GM23338 (cell line): ENCODE measurements around the gene RIC8B. TPM values are rescaled to one million over a fixed set of nuclear protein-coding genes. Genes with fewer than 3 reads are reported as not detected.

Experiments used
- ATAC-seq: fragments of 200-7000 bp; cut with Tn5 transposase; 3 replicates; pipeline ENCODE4 v1.9.1; 2020
- DNase-seq: peaks from one replicate; pipeline ENCODE4 v3.0.0-alpha.2; 2015; ENCODE audit warnings: low spot score
- H2AFZ ChIP-seq: fragments of 200-600 bp; sonication (generic); 2 replicates; pipeline ENCODE4 v1.8.0; 2016; ENCODE audit warnings: antibody characterized with exemption, mild to moderate bottlenecking, moderate library complexity
- H3F3A ChIP-seq: fragments of 200-600 bp; sonication (generic); replicated peaks from 2 replicates; pipeline ENCODE4 v1.8.0; 2017; ENCODE audit warnings: antibody characterized with exemption, mixed run types, low read depth
- H3K27ac ChIP-seq: fragments of 200-600 bp; sonication (generic); 2 replicates; pipeline ENCODE4 v1.6.1; 2016; ENCODE audit warnings: low read depth
- H3K27me3 ChIP-seq: fragments of 200-600 bp; sonication (generic); 2 replicates; pipeline ENCODE4 v1.8.0; 2016; ENCODE audit warnings: mild to moderate bottlenecking, mixed run types, moderate library complexity; ENCODE audit not compliant: insufficient read depth
- H3K36me3 ChIP-seq: fragments of 200-600 bp; sonication (generic); 2 replicates; pipeline ENCODE4 v1.8.0; 2016; ENCODE audit warnings: mild to moderate bottlenecking; ENCODE audit not compliant: insufficient read depth
- H3K4me1 ChIP-seq: fragments of 200-600 bp; sonication (generic); 2 replicates; pipeline ENCODE4 v1.8.0; 2016; ENCODE audit warnings: mild to moderate bottlenecking, moderate library complexity; ENCODE audit not compliant: insufficient read depth
- H3K4me2 ChIP-seq: fragments of 200-600 bp; sonication (generic); 2 replicates; pipeline ENCODE4 v1.7.1; 2017; ENCODE audit warnings: mixed run types
- H3K4me3 ChIP-seq: fragments of 200-600 bp; sonication (generic); 2 replicates; pipeline ENCODE4 v1.6.1; 2016; ENCODE audit warnings: mixed run types
- H3K79me2 ChIP-seq: fragments of 200-600 bp; sonication (generic); replicated peaks from 2 replicates; pipeline ENCODE4 v1.8.0; 2017; ENCODE audit warnings: mild to moderate bottlenecking; ENCODE audit not compliant: insufficient read depth
- H3K9me2 ChIP-seq: fragments of 200-600 bp; sonication (generic); 2 replicates; pipeline ENCODE4 v1.8.0; 2017; ENCODE audit not compliant: insufficient read depth
- H4K20me1 ChIP-seq: fragments of 200-600 bp; sonication (generic); replicated peaks from 2 replicates; pipeline ENCODE4 v1.8.0; 2017; ENCODE audit warnings: mild to moderate bottlenecking; ENCODE audit not compliant: insufficient read depth
- H3K27ac Mint-ChIP-seq: 2 replicates; pipeline ENCODE4 v1.8.0; 2020; ENCODE audit warnings: inconsistent platforms, mild to moderate bottlenecking, moderate library complexity, mixed read lengths
- H3K27me3 Mint-ChIP-seq: 3 replicates; pipeline ENCODE4 v1.8.0; 2022; ENCODE audit warnings: low read depth, mild to moderate bottlenecking, moderate library complexity, mixed read lengths, inconsistent platforms; ENCODE audit not compliant: insufficient read depth, poor library complexity
- H3K36me3 Mint-ChIP-seq: 3 replicates; pipeline ENCODE4 v1.8.0; 2021; ENCODE audit warnings: low read depth, mild to moderate bottlenecking, inconsistent platforms, moderate library complexity, mixed read lengths
- H3K4me1 Mint-ChIP-seq: 3 replicates; pipeline ENCODE4 v1.8.0; 2020; ENCODE audit warnings: mild to moderate bottlenecking, inconsistent platforms, mixed read lengths
- H3K4me3 Mint-ChIP-seq: 3 replicates; pipeline ENCODE4 v1.8.0; 2021; ENCODE audit warnings: moderate library complexity, mild to moderate bottlenecking, inconsistent platforms, mixed read lengths
- H3K9me3 Mint-ChIP-seq: 3 replicates; pipeline ENCODE4 v1.8.0; 2020; ENCODE audit warnings: moderate library complexity, mild to moderate bottlenecking, inconsistent platforms, mixed read lengths
- CREB1 ChIP-seq: fragments of 250-450 bp; sonication (Bioruptor Pico); IDR thresholded peaks from 2 replicates; pipeline ENCODE4 v1.5.0; 2020; ENCODE audit warnings: low read depth, mild to moderate bottlenecking, moderate library complexity
- EZH2 ChIP-seq: fragments of 200-600 bp; sonication (generic); IDR thresholded peaks from one replicate; pipeline ENCODE4 v1.8.0; 2017; ENCODE audit warnings: antibody characterized with exemption, mild to moderate bottlenecking, low read depth; ENCODE audit not compliant: unreplicated experiment
- EZH2phosphoT487 ChIP-seq: fragments of 200-600 bp; sonication (generic); IDR thresholded peaks from one replicate; pipeline ENCODE4 v1.8.1; 2018; ENCODE audit warnings: antibody characterized with exemption; ENCODE audit not compliant: unreplicated experiment
- JUNB ChIP-seq: IDR thresholded peaks from one replicate; pipeline ENCODE4 v1.6.1; 2016; ENCODE audit warnings: antibody characterized with exemption; ENCODE audit not compliant: unreplicated experiment
- NANOG ChIP-seq: IDR thresholded peaks from 2 replicates; pipeline ENCODE4 v1.6.1; 2016; ENCODE audit warnings: antibody characterized with exemption, borderline replicate concordance
- POLR2AphosphoS5 ChIP-seq: IDR thresholded peaks from 2 replicates; pipeline ENCODE4 v1.6.1; 2016; ENCODE audit warnings: antibody characterized with exemption, low read depth
- STAT1 ChIP-seq: IDR thresholded peaks from one replicate; pipeline ENCODE4 v1.6.1; 2016; ENCODE audit warnings: antibody characterized with exemption; ENCODE audit not compliant: unreplicated experiment
- ZNF114 ChIP-seq: fragments of 250-450 bp; sonication (Bioruptor Pico); IDR thresholded peaks from 2 replicates; pipeline ENCODE4 v1.5.0; 2020; ENCODE audit warnings: mild to moderate bottlenecking, moderate library complexity
- long read RNA-seq: library from polyadenylated mRNA; unstranded; transcript quantifications from one replicate; pipeline ENCODE4 v2.0.0, GENCODE V29; 2020; ENCODE audit not compliant: unreplicated experiment
- polyA plus RNA-seq: library from polyadenylated mRNA; unstranded; fragments of >200 nt; fragmentation: Nextera tagmentation; extraction: Ambion mirVana; gene quantifications from 2 replicates; pipeline ENCODE4 v1.2.1, GENCODE V29; 2016
- total RNA-seq: library from RNA; depleted of rRNA; stranded (reverse); fragments of >200 nt; shearing (Covaris generic); gene quantifications from 2 replicates; pipeline ENCODE4 v1.2.3, GENCODE V29; 2014; rRNA removed
- TF ChIP-seq, protein P1 (sequence below): IDR thresholded peaks from 2 replicates; pipeline ENCODE4 v1.6.1; 2016; ENCODE audit warnings: antibody characterized with exemption
- TF ChIP-seq, protein P2 (sequence below): fragments of 250-450 bp; sonication (Bioruptor Pico); IDR thresholded peaks from 2 replicates; pipeline ENCODE4 v1.5.0; 2020; ENCODE audit warnings: mild to moderate bottlenecking, moderate library complexity
- TF ChIP-seq, protein P3 (sequence below): IDR thresholded peaks from one replicate; pipeline ENCODE4 v1.6.1; 2018; ENCODE audit warnings: antibody characterized with exemption; ENCODE audit not compliant: unreplicated experiment

Gene RIC8B, protein sequence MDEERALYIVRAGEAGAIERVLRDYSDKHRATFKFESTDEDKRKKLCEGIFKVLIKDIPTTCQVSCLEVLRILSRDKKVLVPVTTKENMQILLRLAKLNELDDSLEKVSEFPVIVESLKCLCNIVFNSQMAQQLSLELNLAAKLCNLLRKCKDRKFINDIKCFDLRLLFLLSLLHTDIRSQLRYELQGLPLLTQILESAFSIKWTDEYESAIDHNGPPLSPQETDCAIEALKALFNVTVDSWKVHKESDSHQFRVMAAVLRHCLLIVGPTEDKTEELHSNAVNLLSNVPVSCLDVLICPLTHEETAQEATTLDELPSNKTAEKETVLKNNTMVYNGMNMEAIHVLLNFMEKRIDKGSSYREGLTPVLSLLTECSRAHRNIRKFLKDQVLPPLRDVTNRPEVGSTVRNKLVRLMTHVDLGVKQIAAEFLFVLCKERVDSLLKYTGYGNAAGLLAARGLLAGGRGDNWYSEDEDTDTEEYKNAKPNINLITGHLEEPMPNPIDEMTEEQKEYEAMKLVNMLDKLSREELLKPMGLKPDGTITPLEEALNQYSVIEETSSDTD
- total RNA-seq: 24.0 and 25.5 TPM in 2 replicates
- polyA plus RNA-seq: 10.4 and 12.3 TPM in 2 replicates
- long read RNA-seq, partial matches to known transcripts: 6 of 8 reads
- long read RNA-seq, other reads (novel, unspliced or antisense): 2 of 8 reads

DNA sequence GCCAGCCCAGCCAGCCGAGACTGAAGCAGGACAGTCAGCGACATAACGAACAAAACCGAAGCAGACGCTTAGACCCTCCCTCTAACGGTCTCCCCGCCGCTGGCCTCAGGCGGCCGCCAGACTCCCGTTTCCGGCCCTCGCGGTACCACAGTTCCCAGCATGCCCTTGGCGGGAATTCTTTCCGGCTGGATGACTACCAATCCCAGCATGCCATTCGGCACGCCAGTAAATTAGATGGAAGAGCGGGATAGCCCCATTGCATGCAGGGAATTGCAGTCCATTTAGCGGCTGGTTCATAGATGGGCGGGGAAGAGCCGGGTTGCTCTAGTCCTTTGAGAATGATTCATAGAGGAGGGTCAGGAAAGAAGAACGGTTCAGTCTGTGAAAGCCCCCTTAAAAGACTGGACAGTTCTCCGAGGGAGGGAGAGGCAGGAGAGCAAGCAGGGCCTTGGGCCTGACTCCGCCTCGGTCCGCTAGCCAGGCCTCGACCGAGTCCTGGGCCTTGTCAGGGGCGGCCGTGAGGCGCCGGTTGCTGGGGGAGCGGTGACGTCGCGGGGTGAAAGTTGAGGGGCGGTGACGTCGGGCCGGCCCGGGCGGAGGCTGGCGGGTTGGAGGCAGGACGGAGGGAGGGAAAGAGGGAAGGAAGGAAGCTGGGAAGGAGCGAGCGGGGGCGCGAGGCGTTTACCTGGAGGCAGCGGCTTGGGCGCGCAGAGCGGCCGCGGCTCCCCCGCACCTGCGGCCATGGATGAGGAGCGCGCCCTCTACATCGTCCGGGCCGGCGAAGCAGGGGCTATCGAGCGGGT, at the start of gene RIC8B:
TSS of gene RIC8B (plus strand) at position 678 of the 803 bp plus-strand sequence. CDS start at position 742, 64 bp downstream.
- H2AFZ ChIP-seq: peak within 1 kb of the TSS; percentile 45; the same call in 1 of the 2 replicates
- peak within 1 kb of the TSS; percentile 96 for H3K4me3 ChIP-seq
- H3K36me3 ChIP-seq: no peaks in the 10 kb centered on the region
- DNase-seq (peak; percentile 99), ATAC-seq (peak; percentile 85)
- H3K4me3 Mint-ChIP-seq: peak within 1 kb of the TSS; percentile 93
- H3K4me1 ChIP-seq: peaks cover 54% of the 10 kb centered on the region
- peaks cover 44% of the 10 kb centered on the region for H3K79me2 ChIP-seq
- H3K27me3 Mint-ChIP-seq: peaks cover 6% of the 10 kb centered on the region
- no peaks in the 10 kb centered on the region for H3K27me3 ChIP-seq
- peaks cover 23% of the 10 kb centered on the region for H4K20me1 ChIP-seq
- no peaks in the 10 kb centered on the region for H3K36me3 Mint-ChIP-seq
- no peaks in the 10 kb centered on the region for H3K9me2 ChIP-seq
- no peak for TF ChIP-seq STAT1
- TF ChIP-seq, protein P1, sequence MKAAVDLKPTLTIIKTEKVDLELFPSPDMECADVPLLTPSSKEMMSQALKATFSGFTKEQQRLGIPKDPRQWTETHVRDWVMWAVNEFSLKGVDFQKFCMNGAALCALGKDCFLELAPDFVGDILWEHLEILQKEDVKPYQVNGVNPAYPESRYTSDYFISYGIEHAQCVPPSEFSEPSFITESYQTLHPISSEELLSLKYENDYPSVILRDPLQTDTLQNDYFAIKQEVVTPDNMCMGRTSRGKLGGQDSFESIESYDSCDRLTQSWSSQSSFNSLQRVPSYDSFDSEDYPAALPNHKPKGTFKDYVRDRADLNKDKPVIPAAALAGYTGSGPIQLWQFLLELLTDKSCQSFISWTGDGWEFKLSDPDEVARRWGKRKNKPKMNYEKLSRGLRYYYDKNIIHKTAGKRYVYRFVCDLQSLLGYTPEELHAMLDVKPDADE: peak; percentile 98
- TF ChIP-seq, protein P2, sequence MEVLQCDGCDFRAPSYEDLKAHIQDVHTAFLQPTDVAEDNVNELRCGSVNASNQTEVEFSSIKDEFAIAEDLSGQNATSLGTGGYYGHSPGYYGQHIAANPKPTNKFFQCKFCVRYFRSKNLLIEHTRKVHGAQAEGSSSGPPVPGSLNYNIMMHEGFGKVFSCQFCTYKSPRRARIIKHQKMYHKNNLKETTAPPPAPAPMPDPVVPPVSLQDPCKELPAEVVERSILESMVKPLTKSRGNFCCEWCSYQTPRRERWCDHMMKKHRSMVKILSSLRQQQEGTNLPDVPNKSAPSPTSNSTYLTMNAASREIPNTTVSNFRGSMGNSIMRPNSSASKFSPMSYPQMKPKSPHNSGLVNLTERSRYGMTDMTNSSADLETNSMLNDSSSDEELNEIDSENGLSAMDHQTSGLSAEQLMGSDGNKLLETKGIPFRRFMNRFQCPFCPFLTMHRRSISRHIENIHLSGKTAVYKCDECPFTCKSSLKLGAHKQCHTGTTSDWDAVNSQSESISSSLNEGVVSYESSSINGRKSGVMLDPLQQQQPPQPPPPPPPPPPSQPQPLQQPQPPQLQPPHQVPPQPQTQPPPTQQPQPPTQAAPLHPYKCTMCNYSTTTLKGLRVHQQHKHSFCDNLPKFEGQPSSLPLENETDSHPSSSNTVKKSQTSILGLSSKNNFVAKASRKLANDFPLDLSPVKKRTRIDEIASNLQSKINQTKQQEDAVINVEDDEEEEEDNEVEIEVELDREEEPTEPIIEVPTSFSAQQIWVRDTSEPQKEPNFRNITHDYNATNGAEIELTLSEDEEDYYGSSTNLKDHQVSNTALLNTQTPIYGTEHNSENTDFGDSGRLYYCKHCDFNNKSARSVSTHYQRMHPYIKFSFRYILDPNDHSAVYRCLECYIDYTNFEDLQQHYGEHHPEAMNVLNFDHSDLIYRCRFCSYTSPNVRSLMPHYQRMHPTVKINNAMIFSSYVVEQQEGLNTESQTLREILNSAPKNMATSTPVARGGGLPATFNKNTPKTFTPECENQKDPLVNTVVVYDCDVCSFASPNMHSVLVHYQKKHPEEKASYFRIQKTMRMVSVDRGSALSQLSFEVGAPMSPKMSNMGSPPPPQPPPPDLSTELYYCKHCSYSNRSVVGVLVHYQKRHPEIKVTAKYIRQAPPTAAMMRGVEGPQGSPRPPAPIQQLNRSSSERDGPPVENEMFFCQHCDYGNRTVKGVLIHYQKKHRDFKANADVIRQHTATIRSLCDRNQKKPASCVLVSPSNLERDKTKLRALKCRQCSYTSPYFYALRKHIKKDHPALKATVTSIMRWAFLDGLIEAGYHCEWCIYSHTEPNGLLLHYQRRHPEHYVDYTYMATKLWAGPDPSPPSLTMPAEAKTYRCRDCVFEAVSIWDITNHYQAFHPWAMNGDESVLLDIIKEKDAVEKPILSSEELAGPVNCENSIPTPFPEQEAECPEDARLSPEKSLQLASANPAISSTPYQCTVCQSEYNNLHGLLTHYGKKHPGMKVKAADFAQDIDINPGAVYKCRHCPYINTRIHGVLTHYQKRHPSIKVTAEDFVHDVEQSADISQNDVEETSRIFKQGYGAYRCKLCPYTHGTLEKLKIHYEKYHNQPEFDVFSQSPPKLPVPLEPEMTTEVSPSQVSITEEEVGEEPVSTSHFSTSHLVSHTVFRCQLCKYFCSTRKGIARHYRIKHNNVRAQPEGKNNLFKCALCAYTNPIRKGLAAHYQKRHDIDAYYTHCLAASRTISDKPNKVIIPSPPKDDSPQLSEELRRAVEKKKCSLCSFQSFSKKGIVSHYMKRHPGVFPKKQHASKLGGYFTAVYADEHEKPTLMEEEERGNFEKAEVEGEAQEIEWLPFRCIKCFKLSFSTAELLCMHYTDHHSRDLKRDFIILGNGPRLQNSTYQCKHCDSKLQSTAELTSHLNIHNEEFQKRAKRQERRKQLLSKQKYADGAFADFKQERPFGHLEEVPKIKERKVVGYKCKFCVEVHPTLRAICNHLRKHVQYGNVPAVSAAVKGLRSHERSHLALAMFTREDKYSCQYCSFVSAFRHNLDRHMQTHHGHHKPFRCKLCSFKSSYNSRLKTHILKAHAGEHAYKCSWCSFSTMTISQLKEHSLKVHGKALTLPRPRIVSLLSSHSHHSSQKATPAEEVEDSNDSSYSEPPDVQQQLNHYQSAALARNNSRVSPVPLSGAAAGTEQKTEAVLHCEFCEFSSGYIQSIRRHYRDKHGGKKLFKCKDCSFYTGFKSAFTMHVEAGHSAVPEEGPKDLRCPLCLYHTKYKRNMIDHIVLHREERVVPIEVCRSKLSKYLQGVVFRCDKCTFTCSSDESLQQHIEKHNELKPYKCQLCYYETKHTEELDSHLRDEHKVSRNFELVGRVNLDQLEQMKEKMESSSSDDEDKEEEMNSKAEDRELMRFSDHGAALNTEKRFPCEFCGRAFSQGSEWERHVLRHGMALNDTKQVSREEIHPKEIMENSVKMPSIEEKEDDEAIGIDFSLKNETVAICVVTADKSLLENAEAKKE (CRISPR knock-in tag): no peak
- TF ChIP-seq, protein P3, sequence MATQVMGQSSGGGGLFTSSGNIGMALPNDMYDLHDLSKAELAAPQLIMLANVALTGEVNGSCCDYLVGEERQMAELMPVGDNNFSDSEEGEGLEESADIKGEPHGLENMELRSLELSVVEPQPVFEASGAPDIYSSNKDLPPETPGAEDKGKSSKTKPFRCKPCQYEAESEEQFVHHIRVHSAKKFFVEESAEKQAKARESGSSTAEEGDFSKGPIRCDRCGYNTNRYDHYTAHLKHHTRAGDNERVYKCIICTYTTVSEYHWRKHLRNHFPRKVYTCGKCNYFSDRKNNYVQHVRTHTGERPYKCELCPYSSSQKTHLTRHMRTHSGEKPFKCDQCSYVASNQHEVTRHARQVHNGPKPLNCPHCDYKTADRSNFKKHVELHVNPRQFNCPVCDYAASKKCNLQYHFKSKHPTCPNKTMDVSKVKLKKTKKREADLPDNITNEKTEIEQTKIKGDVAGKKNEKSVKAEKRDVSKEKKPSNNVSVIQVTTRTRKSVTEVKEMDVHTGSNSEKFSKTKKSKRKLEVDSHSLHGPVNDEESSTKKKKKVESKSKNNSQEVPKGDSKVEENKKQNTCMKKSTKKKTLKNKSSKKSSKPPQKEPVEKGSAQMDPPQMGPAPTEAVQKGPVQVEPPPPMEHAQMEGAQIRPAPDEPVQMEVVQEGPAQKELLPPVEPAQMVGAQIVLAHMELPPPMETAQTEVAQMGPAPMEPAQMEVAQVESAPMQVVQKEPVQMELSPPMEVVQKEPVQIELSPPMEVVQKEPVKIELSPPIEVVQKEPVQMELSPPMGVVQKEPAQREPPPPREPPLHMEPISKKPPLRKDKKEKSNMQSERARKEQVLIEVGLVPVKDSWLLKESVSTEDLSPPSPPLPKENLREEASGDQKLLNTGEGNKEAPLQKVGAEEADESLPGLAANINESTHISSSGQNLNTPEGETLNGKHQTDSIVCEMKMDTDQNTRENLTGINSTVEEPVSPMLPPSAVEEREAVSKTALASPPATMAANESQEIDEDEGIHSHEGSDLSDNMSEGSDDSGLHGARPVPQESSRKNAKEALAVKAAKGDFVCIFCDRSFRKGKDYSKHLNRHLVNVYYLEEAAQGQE: no peak
- 0 out of 2 replicates have a peak, but pooled peaks have one; percentile 18 for TF ChIP-seq ZNF114 (CRISPR knock-in tag)
- no peak for TF ChIP-seq EZH2phosphoT487
- TF ChIP-seq EZH2: no peak
- peak; percentile 95 for TF ChIP-seq CREB1 (CRISPR knock-in tag)
- TF ChIP-seq JUNB: no peak
- no peak for TF ChIP-seq NANOG
- TF ChIP-seq POLR2AphosphoS5: peak; percentile 80
- H3F3A ChIP-seq: no peaks in the 10 kb centered on the region
- peak within 1 kb of the TSS; percentile 86 for H3K27ac ChIP-seq
- peak within 1 kb of the TSS; percentile 97 for H3K4me2 ChIP-seq
- H3K27ac Mint-ChIP-seq: peak within 1 kb of the TSS; percentile 99
- peaks cover 50% of the 10 kb centered on the region for H3K4me1 Mint-ChIP-seq
- no peaks in the 10 kb centered on the region for H3K9me3 Mint-ChIP-seq
